GM18951 (cell line): Measurements from ENCODE around the gene TMEM132D.

Experiments
- POLR2A ChIP-seq: IDR thresholded peaks from 4 replicates; pipeline ENCODE4 v1.6.1; 2011; ENCODE audit warnings: mild to moderate bottlenecking; ENCODE audit not compliant: insufficient read length, insufficient read depth; ENCODE audit errors: extremely low read depth
- in situ Hi-C: fragments of 300-500 bp; cut with MboI; formaldehyde crosslinking; loops from one replicate; pipeline ENCODE4 v1.12.0; 2022; ENCODE audit warnings: low sequenced_read_pairs, mixed read lengths, inconsistent platforms; ENCODE audit not compliant: unreplicated experiment

Gene TMEM132D

GRCh38 chr12:129716825-129717224 lies 187.0 kb downstream of the TMEM132D start:
- TF ChIP-seq POLR2A, result no peak
- in situ Hi-C loops, result no loop called here

- in situ Hi-C loops, result no loop called here
Measured at GRCh38 chr12:129706716-129707115, 197.1 kb downstream of the TMEM132D start.

GRCh38 chr12:129704232-129704830 lies 199.5 kb downstream of the TMEM132D start:
- TF ChIP-seq POLR2A, result no peak
- in situ Hi-C loops, result no loop called here

More at GRCh38 chr12:129706716-129707115, 197.1 kb downstream of the TMEM132D start:
- TF ChIP-seq POLR2A, result no peak

- no peak for TF ChIP-seq POLR2A
- in situ Hi-C loops, result no loop called here
Measured at GRCh38 chr12:129701631-129702101, 202.2 kb downstream of the TMEM132D start.

GRCh38 chr12:129700036-129700435 lies 203.8 kb downstream of the TMEM132D start:
- TF ChIP-seq POLR2A, result no peak
- in situ Hi-C loops, result no loop called here

- TF ChIP-seq POLR2A, result no peak
- in situ Hi-C loops, result no loop called here
Measured at GRCh38 chr12:129696926-129697325, 206.9 kb downstream of the TMEM132D start.

DNA sequence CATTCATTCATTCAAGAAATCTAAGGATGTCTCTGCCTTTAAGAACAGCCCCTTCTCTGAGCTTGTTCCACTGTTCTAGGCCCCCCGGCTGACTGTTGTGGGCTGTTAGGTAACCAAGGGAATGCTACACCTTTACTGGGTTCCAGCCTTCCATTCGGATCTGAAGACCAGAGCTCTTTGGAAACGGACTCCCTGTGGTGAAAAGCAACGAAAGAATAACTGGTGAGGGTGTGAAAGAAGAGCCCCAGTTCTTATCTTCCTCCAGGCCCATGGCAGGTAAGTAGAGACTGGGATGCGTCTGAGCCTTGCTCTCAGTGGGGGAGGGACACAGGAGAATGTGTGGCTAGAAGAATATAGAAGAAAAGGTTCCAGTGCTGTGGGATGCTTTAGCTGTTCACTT lies 207.4 kb downstream of the TMEM132D start:
- in situ Hi-C loops, result no loop called here
- no peak for TF ChIP-seq POLR2A

DNA sequence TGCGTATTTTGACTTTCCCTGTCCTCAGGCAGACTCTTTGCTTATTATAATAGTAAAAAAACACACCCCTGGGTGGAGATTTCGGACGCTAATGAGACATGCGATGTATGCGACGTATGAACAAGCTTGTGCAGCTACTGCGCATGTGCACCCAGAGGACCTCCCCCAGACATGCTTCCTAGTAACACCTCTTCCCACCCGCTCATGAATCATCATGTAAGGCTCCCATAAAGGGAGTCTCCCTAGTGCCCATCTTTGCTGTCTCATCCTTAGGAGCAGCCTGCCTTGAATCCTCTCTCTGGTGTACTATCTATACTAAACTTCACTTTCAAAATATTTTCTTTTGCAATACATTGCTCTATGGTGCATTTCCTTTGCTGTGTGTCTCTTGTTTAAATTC lies 210.1 kb downstream of the TMEM132D start:
- no peak for TF ChIP-seq POLR2A
- in situ Hi-C loops, result no loop called here

DNA sequence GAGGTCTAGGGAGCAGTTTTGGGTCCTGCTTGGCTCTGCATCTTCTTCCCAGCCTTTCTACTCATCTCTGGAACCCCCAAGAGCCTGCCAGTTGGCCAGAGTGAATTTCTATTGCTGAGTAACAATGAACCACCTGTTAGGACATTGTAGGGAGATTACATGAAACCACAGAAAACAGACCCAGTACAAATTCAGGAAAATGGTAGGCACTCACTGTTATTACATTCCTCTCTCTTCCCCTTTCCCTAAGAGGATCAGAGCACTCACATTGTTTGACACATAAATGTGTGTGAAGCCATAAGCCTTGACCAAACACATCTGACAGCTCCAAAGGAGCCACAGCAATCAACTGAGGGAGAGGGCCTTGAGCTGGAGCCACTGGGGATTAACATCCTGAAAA lies 216.1 kb downstream of the TMEM132D start:
- TF ChIP-seq POLR2A, result no peak
- in situ Hi-C loops, result no loop called here

DNA sequence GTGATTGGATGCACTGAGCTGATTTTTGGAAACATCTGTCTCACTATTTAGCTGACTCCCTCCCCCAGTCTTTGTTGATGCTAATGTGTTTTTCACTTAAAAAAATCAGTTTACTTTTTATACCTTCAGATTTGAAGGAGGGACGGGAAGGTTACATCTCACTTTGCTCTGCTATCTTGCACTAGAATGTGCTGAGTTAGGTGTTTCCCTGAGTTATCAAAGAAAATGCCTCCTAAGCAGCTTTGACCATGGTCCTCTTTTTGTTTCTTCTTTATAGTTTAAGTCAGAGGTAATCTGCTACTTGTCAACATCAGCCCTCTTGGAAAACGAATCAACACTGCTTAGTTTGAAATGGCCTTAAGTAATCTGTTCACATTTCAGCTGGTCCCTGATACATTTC lies 222.0 kb downstream of the TMEM132D start:
- no peak for TF ChIP-seq POLR2A
- in situ Hi-C loops, result no loop called here

GRCh38 chr12:129681151-129681550 lies 222.7 kb downstream of the TMEM132D start:
- TF ChIP-seq POLR2A, result no peak

GRCh38 chr12:129676411-129676810 lies 227.4 kb downstream of the TMEM132D start:
- in situ Hi-C loops, result no loop called here
- no peak for TF ChIP-seq POLR2A

More at GRCh38 chr12:129681151-129681550, 222.7 kb downstream of the TMEM132D start:
- in situ Hi-C loops, result no loop called here

GRCh38 chr12:129675947-129676346 lies 227.9 kb downstream of the TMEM132D start:
- no peak for TF ChIP-seq POLR2A
- in situ Hi-C loops, result no loop called here

DNA sequence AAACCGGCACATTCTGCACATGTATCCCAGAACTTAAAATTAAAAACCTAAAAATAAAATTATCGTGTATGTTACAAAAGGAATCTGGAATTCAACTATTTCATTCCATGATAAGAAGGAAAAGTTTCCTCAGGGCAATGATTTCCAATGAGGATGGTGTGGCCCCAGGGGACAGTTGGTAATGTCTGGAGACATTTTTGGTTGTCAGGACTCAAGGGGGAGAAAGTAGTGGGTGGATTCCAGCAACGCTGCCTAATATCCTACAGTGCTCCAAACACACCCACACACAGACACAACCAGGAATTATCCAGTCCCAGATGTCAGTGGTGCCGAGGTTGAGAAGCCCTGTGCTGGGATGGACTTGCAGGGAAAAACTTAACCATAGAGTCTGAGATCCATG lies 228.3 kb downstream of the TMEM132D start:
- in situ Hi-C loops, result no loop called here
- no peak for TF ChIP-seq POLR2A
